B cell (primary cell): Measurements from ENCODE around the gene SMCR8. TPM values are rescaled to one million over a fixed set of nuclear protein-coding genes. Genes with fewer than 3 reads are reported as not detected.

ENCODE experiments used
- ATAC-seq: fragments of 200-7000 bp; cut with Tn5 transposase; one replicate; pipeline ENCODE4 v1.10.0; 2021; ENCODE audit warnings: low read depth, mild to moderate bottlenecking, moderate number of reproducible peaks, moderate library complexity
- CTCF ChIA-PET: fragments of 350-600 bp; sonication (Branson Sonifier 250); formaldehyde crosslinking; loops from one replicate; lab custom pipeline; 2021; ENCODE audit warnings: antibody characterized with exemption, inconsistent platforms; lab: Charles Lee
- POLR2A ChIA-PET: fragments of 350-600 bp; sonication (Branson Sonifier 250); formaldehyde crosslinking; loops from one replicate; lab custom pipeline; 2021; ENCODE audit warnings: antibody characterized with exemption; lab: Charles Lee
- DNase-seq: peaks from one replicate; pipeline ENCODE4 v3.0.0; 2013
- H2AFZ ChIP-seq: 2 replicates; pipeline ENCODE4 v1.6.1; 2012; ENCODE audit warnings: mild to moderate bottlenecking, low read depth, low read length; ENCODE audit not compliant: insufficient read depth, poor library complexity, severe bottlenecking
- H3K27ac ChIP-seq, 2 donors: 1 replicate in 1 of 2; 2 replicates in 1 of 2; pipeline ENCODE4 v1.5.1; 2012 to 2013; ENCODE audit warnings: low read length in 2 of 2, mild to moderate bottlenecking in 2 of 2, moderate library complexity in 1 of 2
- H3K27me3 ChIP-seq, 4 experiments: fragments of 200-600 bp in 1 of 4; sonication (generic) in 1 of 4; replicated peaks in 1 of 4; 1 replicate in 2 of 4; 2 replicates in 2 of 4; pipeline versions ENCODE4 v1.6.1 to v1.7.0; 2013 to 2016; ENCODE audit warnings: low read length in 3 of 4, mild to moderate bottlenecking in 2 of 4, mixed read lengths in 1 of 4, moderate library complexity in 1 of 4; ENCODE audit not compliant: insufficient read depth in 4 of 4, control insufficient read depth in 3 of 4; ENCODE audit errors: control extremely low read depth in 1 of 4
- H3K36me3 ChIP-seq, 2 experiments: replicated peaks in 1 of 2; 1 replicate in 1 of 2; 2 replicates in 1 of 2; pipeline versions ENCODE4 v1.6.1 to v1.7.1; 2013; ENCODE audit warnings: low read length in 1 of 2; ENCODE audit not compliant: insufficient read depth in 2 of 2, control insufficient read depth in 1 of 2; ENCODE audit errors: control extremely low read depth in 1 of 2, extremely low read depth in 1 of 2
- H3K4me1 ChIP-seq, 2 donors: fragments of 200-600 bp in 1 of 2; sonication (generic) in 1 of 2; 1 replicate in 1 of 2; 2 replicates in 1 of 2; pipeline versions ENCODE4 v1.5.1 to v1.6.1; 2013 to 2017; ENCODE audit warnings: low read length in 2 of 2; ENCODE audit not compliant: control insufficient read depth in 2 of 2, insufficient read depth in 2 of 2
- H3K4me2 ChIP-seq: replicated peaks from 2 replicates; pipeline ENCODE3; 2012; ENCODE audit warnings: mild to moderate bottlenecking, low read depth, low read length; ENCODE audit not compliant: poor library complexity, severe bottlenecking
- H3K4me3 ChIP-seq, 5 experiments: fragments of 200-600 bp in 1 of 5; sonication (generic) in 1 of 5; 1 replicate in 3 of 5; 2 replicates in 2 of 5; pipeline versions ENCODE4 v1.5.1 to v1.7.0; 2011 to 2016; ENCODE audit warnings: low read length in 4 of 5, mild to moderate bottlenecking in 4 of 5, low read depth in 2 of 5, control low read depth in 1 of 5, moderate library complexity in 1 of 5; ENCODE audit not compliant: insufficient read depth in 1 of 5; ENCODE audit errors: control extremely low read depth in 1 of 5, extremely low read depth in 1 of 5
- H3K79me2 ChIP-seq: fragments of 200-600 bp; sonication (generic); one replicate; pipeline ENCODE4 v1.6.0; 2016; ENCODE audit warnings: low read length; ENCODE audit not compliant: control insufficient read depth, insufficient read depth
- H3K9ac ChIP-seq: fragments of 200-600 bp; sonication (generic); 2 replicates; pipeline ENCODE4 v1.6.1; 2017; ENCODE audit warnings: mild to moderate bottlenecking, low read length, moderate library complexity
- H3K9me3 ChIP-seq, 3 donors: one replicate each; pipeline versions ENCODE4 v1.6.1 to v1.7.1; 2013; ENCODE audit warnings: low read length in 2 of 3; ENCODE audit not compliant: control insufficient read depth in 2 of 3, insufficient read depth in 1 of 3; ENCODE audit errors: control extremely low read depth in 1 of 3
- H4K20me1 ChIP-seq: 2 replicates; pipeline ENCODE4 v1.6.0; 2012; ENCODE audit warnings: mild to moderate bottlenecking, low read length; ENCODE audit not compliant: insufficient read depth, control insufficient read depth, poor library complexity, severe bottlenecking
- H3K27ac Mint-ChIP-seq: one replicate; pipeline ENCODE4 v1.8.0; 2021; ENCODE audit warnings: mixed read lengths
- H3K27me3 Mint-ChIP-seq: one replicate; pipeline ENCODE4 v1.8.0; 2021; ENCODE audit warnings: mixed read lengths
- H3K4me1 Mint-ChIP-seq: one replicate; pipeline ENCODE4 v1.8.0; 2021; ENCODE audit warnings: mixed read lengths
- H3K4me3 Mint-ChIP-seq: one replicate; pipeline ENCODE4 v1.8.0; 2021; ENCODE audit warnings: mixed read lengths
- H3K9me3 Mint-ChIP-seq: one replicate; pipeline ENCODE4 v1.8.0; 2022; ENCODE audit warnings: mixed read lengths; ENCODE audit not compliant: insufficient read depth
- EZH2 ChIP-seq: IDR thresholded peaks from 2 replicates; pipeline ENCODE4 v1.6.1; 2012; ENCODE audit warnings: borderline replicate concordance, low read depth, mild to moderate bottlenecking, moderate library complexity, low read length; ENCODE audit not compliant: insufficient read depth, poor library complexity, severe bottlenecking
- WGBS: methylation state at CpG from one replicate; pipeline ENCODE4 v1.1.5; 2013; ENCODE audit warnings: missing lambda C conversion rate; ENCODE audit not compliant: insufficient coverage; 5-methylcytosine and 5-hydroxymethylcytosine counted together
- intact Hi-C: fragments of 100-400 bp; cut with micrococcal nuclease; formaldehyde crosslinking; loops from one replicate; pipeline ENCODE4 v1.10.0; 2022
- polyA plus RNA-seq: library from polyadenylated mRNA; depleted of rRNA; stranded (reverse); fragments of >200 nt; gene quantifications from 2 replicates; pipeline ENCODE4 v1.2.3, GENCODE V29; 2012
- total RNA-seq, 2 donors: library from RNA; stranded (reverse); fragments of 120-200 nt in 1 of 2; gene quantifications; 1 replicate in 1 of 2; 2 replicates in 1 of 2; pipeline versions ENCODE4 v1.2.3 to v1.2.4, GENCODE V29; 2013 to 2022
- TF ChIP-seq, protein P1 (sequence below): fragments of 200-600 bp; IDR thresholded peaks from one replicate; pipeline ENCODE4 v1.8.0; 2022; ENCODE audit warnings: antibody characterized with exemption, mild to moderate bottlenecking

Gene SMCR8
- total and polyA plus RNA-seq, 2 donors (not counting 1 experiment from before 2014, with no cell fraction given) = 16.2 to 48.0 TPM

DNA sequence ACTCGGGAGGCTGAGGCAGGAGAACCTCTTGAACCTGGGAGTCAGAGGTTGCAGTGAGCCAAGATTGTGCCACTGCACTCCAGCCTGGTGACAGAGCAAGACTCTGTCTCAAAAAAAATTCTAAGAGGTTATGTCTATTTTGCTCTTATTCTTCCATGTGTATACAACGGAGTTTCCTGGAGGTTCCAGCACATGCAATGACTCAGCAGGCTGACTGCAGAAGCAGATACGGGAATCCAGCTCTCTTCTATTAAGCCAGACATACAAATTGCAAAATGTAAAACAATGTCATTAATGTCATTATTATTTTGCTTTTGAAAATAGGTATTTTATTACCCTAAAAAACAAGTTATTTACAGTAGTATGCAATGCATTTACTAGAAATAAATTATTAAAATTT is 36.2 kb upstream of the SMCR8 start:
- POLR2A ChIA-PET = no interaction called here
- no peaks in the 10 kb centered on the region for H3K4me1 ChIP-seq
- ATAC-seq = no peak
- 100% methylated on average over 1 of the region's 3 CpGs for WGBS
- intact Hi-C loops = no loop called here
- H2AFZ ChIP-seq = no peak overlapping the region
- no peaks in the 10 kb centered on the region for H4K20me1 ChIP-seq
- H3K9ac ChIP-seq = no peak overlapping the region
- H3K79me2 ChIP-seq = no peaks in the 10 kb centered on the region
- CTCF ChIA-PET = no interaction called here
- H3K4me2 ChIP-seq = no peak overlapping the region
- Mint-ChIP-seq H3K9me3 (no peaks in the 10 kb centered on the region), H3K27me3 (no peaks in the 10 kb centered on the region), H3K4me3 (no peak overlapping the region), H3K4me1 (no peaks in the 10 kb centered on the region), H3K27ac (no peak overlapping the region)
- no peak for TF ChIP-seq EZH2
- TF ChIP-seq, protein P1, sequence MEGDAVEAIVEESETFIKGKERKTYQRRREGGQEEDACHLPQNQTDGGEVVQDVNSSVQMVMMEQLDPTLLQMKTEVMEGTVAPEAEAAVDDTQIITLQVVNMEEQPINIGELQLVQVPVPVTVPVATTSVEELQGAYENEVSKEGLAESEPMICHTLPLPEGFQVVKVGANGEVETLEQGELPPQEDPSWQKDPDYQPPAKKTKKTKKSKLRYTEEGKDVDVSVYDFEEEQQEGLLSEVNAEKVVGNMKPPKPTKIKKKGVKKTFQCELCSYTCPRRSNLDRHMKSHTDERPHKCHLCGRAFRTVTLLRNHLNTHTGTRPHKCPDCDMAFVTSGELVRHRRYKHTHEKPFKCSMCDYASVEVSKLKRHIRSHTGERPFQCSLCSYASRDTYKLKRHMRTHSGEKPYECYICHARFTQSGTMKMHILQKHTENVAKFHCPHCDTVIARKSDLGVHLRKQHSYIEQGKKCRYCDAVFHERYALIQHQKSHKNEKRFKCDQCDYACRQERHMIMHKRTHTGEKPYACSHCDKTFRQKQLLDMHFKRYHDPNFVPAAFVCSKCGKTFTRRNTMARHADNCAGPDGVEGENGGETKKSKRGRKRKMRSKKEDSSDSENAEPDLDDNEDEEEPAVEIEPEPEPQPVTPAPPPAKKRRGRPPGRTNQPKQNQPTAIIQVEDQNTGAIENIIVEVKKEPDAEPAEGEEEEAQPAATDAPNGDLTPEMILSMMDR = no peak
- no peak overlapping the region for H3K27ac ChIP-seq
- no peak for DNase-seq
- H3K27me3 ChIP-seq = no peaks in the 10 kb centered on the region
- H3K4me3 ChIP-seq = no peak overlapping the region
- peaks cover 0 to 73% of the 10 kb centered on the region in 2 experiments for H3K36me3 ChIP-seq
- no peaks in the 10 kb centered on the region for H3K9me3 ChIP-seq

DNA sequence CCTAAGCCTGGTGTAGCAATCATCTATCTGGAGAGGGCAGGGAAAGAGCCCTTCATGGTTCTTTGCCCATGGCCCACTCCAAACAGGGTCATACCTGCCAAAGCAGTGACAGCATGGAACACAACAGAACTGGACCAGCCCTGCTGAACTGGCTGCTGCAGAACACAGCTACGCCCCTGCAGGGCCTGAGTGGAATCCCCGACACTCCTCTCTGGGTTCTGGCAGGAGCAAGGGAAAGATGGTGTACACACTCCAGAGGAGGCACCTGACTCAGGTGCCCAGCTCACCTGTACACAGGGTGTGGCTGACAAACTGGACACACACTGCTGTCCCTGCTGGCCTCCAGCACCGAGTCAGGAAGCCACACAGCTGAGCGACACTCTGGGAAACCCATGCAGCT is 34.8 kb upstream of the SMCR8 start:
- no peaks in the 10 kb centered on the region for H3K79me2 ChIP-seq
- no peak for ATAC-seq
- no peak for DNase-seq
- Mint-ChIP-seq H3K4me1 (no peaks in the 10 kb centered on the region), H3K27me3 (no peaks in the 10 kb centered on the region), H3K27ac (no peak overlapping the region), H3K4me3 (no peak overlapping the region), H3K9me3 (no peaks in the 10 kb centered on the region)
- H3K4me2 ChIP-seq = no peak overlapping the region
- intact Hi-C loops = no loop called here
- WGBS = 100% methylated on average over 4 of the region's 4 CpGs
- CTCF ChIA-PET = no interaction called here
- H3K36me3 ChIP-seq = peaks cover 0 to 78% of the 10 kb centered on the region in 2 experiments
- no peaks in the 10 kb centered on the region for H4K20me1 ChIP-seq
- POLR2A ChIA-PET = no interaction called here
- no peaks in the 10 kb centered on the region for H3K4me1 ChIP-seq
- H3K27ac ChIP-seq = no peak overlapping the region
- H3K9ac ChIP-seq = no peak overlapping the region
- no peak overlapping the region for H2AFZ ChIP-seq
- TF ChIP-seq, protein P1 = no peak
- TF ChIP-seq EZH2 = no peak
- no peaks in the 10 kb centered on the region for H3K27me3 ChIP-seq
- no peaks in the 10 kb centered on the region for H3K9me3 ChIP-seq
- H3K4me3 ChIP-seq = no peak overlapping the region
